IMR-90 (cell line): ENCODE results near the gene LCN12. TPM values are rescaled to one million over a fixed set of nuclear protein-coding genes. Genes with fewer than 3 reads are reported as not detected.
A peak's percentile ranks its signal among the peaks of the same experiment; 100 is the strongest.

Source experiments
- ATAC-seq: fragments of 200-7000 bp; cut with Tn5 transposase; 2 replicates; pipeline ENCODE4 v1.9.1; 2020; ENCODE audit warnings: low read depth, mild to moderate bottlenecking, moderate library complexity
- BruUV-seq: library from RNA; stranded (reverse); fragments of 400-500 nt; replicated peaks from 2 replicates; lab custom pipeline; 2021; lab: Mats Ljungman, UMichigan
- CTCF ChIA-PET: fragments of 300-600 bp; formaldehyde crosslinking; extraction: SDS; loops from one replicate; lab custom pipeline; 2021; ENCODE audit warnings: antibody characterized with exemption; lab: Yijun Ruan, JAX
- POLR2A ChIA-PET: fragments of 300-600 bp; sonication (Branson Sonifier 250); formaldehyde crosslinking; loops from one replicate; lab custom pipeline; 2022; ENCODE audit warnings: antibody characterized with exemption; ENCODE audit not compliant: unreplicated experiment; lab: Charles Lee
- DNase-seq: peaks from one replicate; pipeline ENCODE4 v3.0.0; 2013
- H2AFZ ChIP-seq: replicated peaks from 2 replicates; pipeline ENCODE3; 2013; ENCODE audit warnings: low read length, mild to moderate bottlenecking; ENCODE audit not compliant: poor library complexity
- H2AK5ac ChIP-seq: 2 replicates; pipeline ENCODE4 v1.6.1; 2013; ENCODE audit warnings: low read depth, low read length, inconsistent platforms
- H2AK9ac ChIP-seq: replicated peaks from 2 replicates; pipeline ENCODE3; 2013; ENCODE audit warnings: mild to moderate bottlenecking, low read depth, low read length, moderate library complexity; ENCODE audit not compliant: poor library complexity
- H2BK120ac ChIP-seq: 2 replicates; pipeline ENCODE4 v1.6.1; 2013; ENCODE audit warnings: low read depth, low read length, inconsistent platforms
- H2BK15ac ChIP-seq: 3 replicates; pipeline ENCODE4 v1.6.1; 2013; ENCODE audit warnings: low read depth, low read length, inconsistent platforms
- H2BK20ac ChIP-seq: 2 replicates; pipeline ENCODE4 v1.6.1; 2013; ENCODE audit warnings: low read depth, mild to moderate bottlenecking, inconsistent platforms, low read length, moderate library complexity
- H2BK5ac ChIP-seq: 2 replicates; pipeline ENCODE4 v1.6.1; 2013; ENCODE audit warnings: mild to moderate bottlenecking, low read depth, low read length, inconsistent platforms; ENCODE audit not compliant: poor library complexity, severe bottlenecking
- H3K14ac ChIP-seq: replicated peaks from 2 replicates; pipeline ENCODE4 v1.6.1; 2013; ENCODE audit warnings: low read depth, low read length, inconsistent platforms
- H3K18ac ChIP-seq: 2 replicates; pipeline ENCODE4 v1.6.1; 2013; ENCODE audit warnings: low read depth, low read length, control low read depth
- H3K23ac ChIP-seq: 2 replicates; pipeline ENCODE4 v1.6.1; 2013; ENCODE audit warnings: low read depth, low read length, inconsistent platforms
- H3K27ac ChIP-seq: 2 replicates; pipeline ENCODE4 v1.5.1; 2013; ENCODE audit warnings: mild to moderate bottlenecking, control low read depth, low read length; ENCODE audit not compliant: insufficient read depth
- H3K27me3 ChIP-seq: 2 replicates; pipeline ENCODE4 v1.6.1; 2013; ENCODE audit warnings: low read length; ENCODE audit not compliant: control insufficient read depth, insufficient read depth
- H3K36me3 ChIP-seq: 2 replicates; pipeline ENCODE4 v1.6.1; 2013; ENCODE audit warnings: low read length, mixed read lengths; ENCODE audit not compliant: control insufficient read depth, insufficient read depth
- H3K4ac ChIP-seq: 2 replicates; pipeline ENCODE4 v1.6.1; 2013; ENCODE audit warnings: low read depth, low read length, inconsistent platforms
- H3K4me1 ChIP-seq: 2 replicates; pipeline ENCODE4 v1.6.1; 2013; ENCODE audit warnings: low read length, mixed read lengths; ENCODE audit not compliant: control insufficient read depth, insufficient read depth
- H3K4me2 ChIP-seq: 2 replicates; pipeline ENCODE4 v1.6.1; 2013; ENCODE audit warnings: low read depth, mild to moderate bottlenecking, control low read depth, low read length, moderate library complexity
- H3K4me3 ChIP-seq: 2 replicates; pipeline ENCODE4 v1.5.1; 2013; ENCODE audit warnings: low read depth, mild to moderate bottlenecking, control low read depth, low read length, moderate library complexity; ENCODE audit not compliant: insufficient read depth
- H3K56ac ChIP-seq: 2 replicates; pipeline ENCODE4 v1.6.1; 2013; ENCODE audit warnings: low read length, inconsistent platforms; ENCODE audit not compliant: insufficient read depth; ENCODE audit errors: extremely low read depth
- H3K79me1 ChIP-seq, 2 experiments: 2 replicates each; pipeline ENCODE4 v1.6.1; 2013; ENCODE audit warnings: low read length in 2 of 2, inconsistent platforms in 1 of 2, low read depth in 1 of 2
- H3K9ac ChIP-seq: 2 replicates; pipeline ENCODE4 v1.6.1; 2013; ENCODE audit warnings: low read depth, low read length, control low read depth
- H3K9me1 ChIP-seq: 2 replicates; pipeline ENCODE4 v1.6.1; 2013; ENCODE audit warnings: low read length, inconsistent platforms; ENCODE audit not compliant: insufficient read depth
- H3K9me3 ChIP-seq: 2 replicates; pipeline ENCODE4 v1.6.1; 2013; ENCODE audit warnings: low read length; ENCODE audit not compliant: control insufficient read depth, insufficient read depth
- H4K20me1 ChIP-seq: 2 replicates; pipeline ENCODE4 v1.6.1; 2013; ENCODE audit warnings: low read length, inconsistent platforms; ENCODE audit not compliant: insufficient read depth
- H4K5ac ChIP-seq: 2 replicates; pipeline ENCODE4 v1.6.1; 2013; ENCODE audit warnings: mild to moderate bottlenecking, low read depth, low read length, control low read depth
- H4K8ac ChIP-seq, 2 experiments: 2 replicates each; pipeline ENCODE4 v1.6.1; 2013; ENCODE audit warnings: low read depth in 2 of 2, low read length in 2 of 2, control low read depth in 1 of 2, inconsistent platforms in 1 of 2
- H4K91ac ChIP-seq: 2 replicates; pipeline ENCODE4 v1.6.1; 2013; ENCODE audit warnings: low read depth, low read length, inconsistent platforms; ENCODE audit not compliant: insufficient read depth
- BHLHE40 ChIP-seq: fragments of 150-350 bp; IDR thresholded peaks from 2 replicates; pipeline ENCODE4 v1.6.1; 2016; ENCODE audit warnings: mild to moderate bottlenecking, low read depth, low read length
- CEBPB ChIP-seq: IDR thresholded peaks from 2 replicates; pipeline ENCODE4 v1.6.1; 2012; ENCODE audit warnings: low read depth, low read length, improper control_type of control experiment
- CHD1 ChIP-seq: IDR thresholded peaks from 2 replicates; pipeline ENCODE4 v1.6.1; 2012; ENCODE audit warnings: low read depth, low read length, improper control_type of control experiment
- CTCF ChIP-seq: conservative IDR thresholded peaks from 2 replicates; pipeline ENCODE4 v1.5.1; 2012; ENCODE audit warnings: mild to moderate bottlenecking, low read depth, low read length, improper control_type of control experiment
- FOS ChIP-seq: fragments of 150-350 bp; IDR thresholded peaks from 2 replicates; pipeline ENCODE4 v1.6.1; 2016; ENCODE audit warnings: low read depth, low read length
- MAFK ChIP-seq: IDR thresholded peaks from 2 replicates; pipeline ENCODE4 v1.6.1; 2012; ENCODE audit warnings: low read depth, low read length, improper control_type of control experiment
- MAZ ChIP-seq: IDR thresholded peaks from 2 replicates; pipeline ENCODE4 v1.6.1; 2012; ENCODE audit warnings: low read depth, mild to moderate bottlenecking, low read length, improper control_type of control experiment, moderate library complexity, borderline replicate concordance
- MXI1 ChIP-seq: IDR thresholded peaks from 2 replicates; pipeline ENCODE4 v1.6.1; 2012; ENCODE audit warnings: low read depth, mild to moderate bottlenecking, low read length, moderate library complexity, borderline replicate concordance
- NFE2L2 ChIP-seq: fragments of 150-350 bp; IDR thresholded peaks from 2 replicates; pipeline ENCODE4 v1.6.1; 2016; ENCODE audit warnings: low read depth, mild to moderate bottlenecking, low read length
- POLR2A ChIP-seq: IDR thresholded peaks from 2 replicates; pipeline ENCODE4 v1.6.1; 2012; ENCODE audit warnings: mild to moderate bottlenecking, low read depth, low read length
- RCOR1 ChIP-seq: IDR thresholded peaks from 2 replicates; pipeline ENCODE4 v1.6.1; 2012; ENCODE audit warnings: mild to moderate bottlenecking, low read length, improper control_type of control experiment; ENCODE audit not compliant: insufficient replicate concordance
- RFX5 ChIP-seq: IDR thresholded peaks from 2 replicates; pipeline ENCODE4 v1.8.0; 2012; ENCODE audit warnings: low read depth, mild to moderate bottlenecking, low read length, moderate library complexity
- USF2 ChIP-seq: fragments of 150-350 bp; IDR thresholded peaks from 2 replicates; pipeline ENCODE4 v1.6.1; 2017; ENCODE audit warnings: mild to moderate bottlenecking, antibody characterized with exemption, low read length, low read depth
- WGBS, 2 experiments: methylation state at CpG; one replicate each; pipeline versions ENCODE4 v1.1.5 to v1.1.7; 2013; ENCODE audit warnings: missing lambda C conversion rate in 2 of 2; ENCODE audit not compliant: insufficient read length in 1 of 2; ENCODE audit errors: extremely low coverage in 2 of 2; 5-methylcytosine and 5-hydroxymethylcytosine counted together
- dilution Hi-C: fragments of 300-500 bp; cut with HindIII; formaldehyde crosslinking; loops from one replicate; pipeline ENCODE4 v1.14.3; 2018; ENCODE audit warnings: low sequenced_read_pairs; ENCODE audit not compliant: unreplicated experiment
- in situ Hi-C: fragments of 300-500 bp; cut with MboI; formaldehyde crosslinking; loops from 3 replicates; pipeline ENCODE4 v1.14.3; 2019; ENCODE audit warnings: low sequenced_read_pairs, inconsistent platforms, mixed read lengths
- intact Hi-C: fragments of 100-400 bp; cut with micrococcal nuclease; formaldehyde crosslinking; loops from 2 replicates; pipeline ENCODE4 v1.10.0; 2022
- polyA plus RNA-seq, 3 experiments: library from polyadenylated mRNA; depleted of rRNA; stranded (reverse); fragments of >200 nt; gene quantifications; 2 replicates each; pipeline ENCODE4 v1.2.3, GENCODE V29; 2012; ENCODE audit warnings: low replicate concordance in 1 of 3
- total RNA-seq: library from RNA; depleted of rRNA; stranded (reverse); fragments of >200 nt; gene quantifications from 2 replicates; pipeline ENCODE4 v1.2.3, GENCODE V29; 2012

Gene LCN12
- total and polyA plus RNA-seq, 2 of the 4 experiments (the other 2 are of a cell fraction): 0.12 TPM; not detected in 1

GRCh38 chr9:136950656-136951276 is 1.3 kb upstream of the LCN12 start:
- H3K27ac ChIP-seq: no peak overlapping the region
- intact Hi-C loops (no loop called here), in situ Hi-C loops (no loop called here), dilution Hi-C loops (no loop called here)
- no peak overlapping the region for H2BK20ac ChIP-seq
- ChIA-PET POLR2A (no interaction called here), CTCF (no interaction called here)
- no peak overlapping the region for H4K5ac ChIP-seq
- TF ChIP-seq RCOR1 (no peak), CTCF (no peak), POLR2A (no peak), RFX5 (no peak), CHD1 (no peak), BHLHE40 (no peak), MAZ (no peak), USF2 (no peak), NFE2L2 (no peak), CEBPB (no peak), MAFK (no peak), MXI1 (no peak), FOS (no peak)
- no peaks in the 10 kb centered on the region for H3K9me3 ChIP-seq
- no peaks in the 10 kb centered on the region for H4K20me1 ChIP-seq
- H3K23ac ChIP-seq: no peak overlapping the region
- H3K9me1 ChIP-seq: no peaks in the 10 kb centered on the region
- no peak overlapping the region for H3K14ac ChIP-seq
- peak overlapping the region; percentile 98 for H2AFZ ChIP-seq
- no peak overlapping the region for H3K56ac ChIP-seq
- no peak overlapping the region for H3K4ac ChIP-seq
- H2AK5ac ChIP-seq: no peak overlapping the region
- H4K91ac ChIP-seq: no peak overlapping the region
- H3K9ac ChIP-seq: no peak overlapping the region
- no peak overlapping the region for H2BK15ac ChIP-seq
- no peaks in the 10 kb centered on the region; the same call in 1 of the 2 replicates for H3K4me1 ChIP-seq
- no peaks in the 10 kb centered on the region for H3K79me1 ChIP-seq
- BruUV-seq: no TSS peak
- H3K27me3 ChIP-seq: peaks cover 9% of the 10 kb centered on the region; the same call in 1 of the 2 replicates
- H3K18ac ChIP-seq: no peak overlapping the region
- H4K8ac ChIP-seq: peak overlapping the region; percentile 15 to 87; a peak in 2 of 4 replicates
- no peak overlapping the region for H3K4me2 ChIP-seq
- no peaks in the 10 kb centered on the region for H3K36me3 ChIP-seq
- DNase-seq: no peak
- H3K4me3 ChIP-seq: no peak overlapping the region
- WGBS, 2 experiments: 17% methylated on average over 1 of the region's 9 CpGs; no CpG with 5 or more reads in 1 of the 2 experiments
- peak overlapping the region; percentile 59 for H2AK9ac ChIP-seq
- no peak for ATAC-seq
- H2BK5ac ChIP-seq: no peak overlapping the region
- no peak overlapping the region for H2BK120ac ChIP-seq
